Activated T-helper 2 cell treated with anti-CD3 and anti-CD28 coated beads, Interferon-gamma antibody, Interleukin-2, Interleukin-4, amounts not matched to agents 10 μg/mL and 5 μg/mL and 100 μg/mL, durations not matched to agents 14 hours and 24 hours and 36 hours (primary cell): ENCODE measurements around the gene RAI14. TPM values are rescaled to one million over a fixed set of nuclear protein-coding genes. Genes with fewer than 3 reads are reported as not detected.
A peak's percentile ranks its signal among the peaks of the same experiment; 100 is the strongest.

Source experiments
- DNase-seq: peaks from one replicate; pipeline ENCODE4 v3.0.0; 2021; ENCODE audit warnings: low spot score
- H3K27ac Mint-ChIP-seq: one replicate; pipeline ENCODE4 v1.8.0; 2021; ENCODE audit warnings: mixed read lengths
- H3K27me3 Mint-ChIP-seq: one replicate; pipeline ENCODE4 v1.8.0; 2021; ENCODE audit warnings: low read depth, mixed read lengths
- H3K36me3 Mint-ChIP-seq: one replicate; pipeline ENCODE4 v1.8.0; 2021; ENCODE audit warnings: low read depth, mixed read lengths
- H3K4me1 Mint-ChIP-seq: one replicate; pipeline ENCODE4 v1.8.0; 2021; ENCODE audit warnings: low read depth, mixed read lengths
- H3K4me3 Mint-ChIP-seq: one replicate; pipeline ENCODE4 v1.8.0; 2021; ENCODE audit warnings: low read depth, mild to moderate bottlenecking, moderate library complexity, mixed read lengths
- H3K9me3 Mint-ChIP-seq: one replicate; pipeline ENCODE4 v1.8.0; 2021; ENCODE audit warnings: mixed read lengths
- intact Hi-C: fragments of 100-400 bp; cut with micrococcal nuclease; formaldehyde crosslinking; loops from one replicate; pipeline ENCODE4 v1.15.1; 2023
- total RNA-seq: library from RNA; stranded (reverse); gene quantifications from 2 replicates; pipeline ENCODE4 v1.2.3, GENCODE V29; 2022

RAI14 gene
- total RNA-seq, 1 donor from 2014 or later = 4.0 TPM

- no peak overlapping the region for H3K4me3 Mint-ChIP-seq
- DNase-seq = no peak
- H3K9me3 Mint-ChIP-seq = no peaks in the 10 kb centered on the region
- H3K4me1 Mint-ChIP-seq = peaks cover 8% of the 10 kb centered on the region
- intact Hi-C loops = loop anchor here (10.0 kb wide), 2 partner anchors 118 to 158 kb away; no protein-coding TSS in a partner anchor
- H3K27ac Mint-ChIP-seq = no peak overlapping the region
- H3K36me3 Mint-ChIP-seq = peaks cover 3% of the 10 kb centered on the region
- peaks cover 43% of the 10 kb centered on the region for H3K27me3 Mint-ChIP-seq
Observed at GRCh38 chr5:34652914-34653313, 3.2 kb upstream of the RAI14 start.

DNA sequence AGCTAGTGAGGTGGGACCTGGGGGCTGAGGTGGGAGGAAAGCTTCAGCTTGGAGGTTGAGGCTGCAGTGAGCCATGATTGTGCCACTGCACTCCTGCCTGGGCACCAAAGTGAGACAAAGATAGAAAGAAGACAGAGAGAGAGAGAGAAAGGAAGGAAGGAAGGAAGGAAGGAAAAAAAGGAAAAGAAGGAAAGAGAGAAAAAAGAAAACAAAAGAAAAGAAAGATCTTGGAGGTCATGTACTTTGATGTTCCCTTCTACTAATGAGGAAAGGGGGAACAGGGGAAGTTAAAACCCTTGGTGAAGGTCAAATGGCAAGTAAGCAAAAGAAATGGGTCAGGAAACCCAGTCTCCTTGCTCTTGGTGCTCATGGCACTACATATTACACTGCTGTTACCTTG is 2.4 kb upstream of the RAI14 start:
- Mint-ChIP-seq H3K9me3 (no peaks in the 10 kb centered on the region), H3K36me3 (peaks cover 3% of the 10 kb centered on the region), H3K27ac (no peak overlapping the region), H3K27me3 (peaks cover 46% of the 10 kb centered on the region), H3K4me1 (peaks cover 8% of the 10 kb centered on the region), H3K4me3 (no peak overlapping the region)
- intact Hi-C loops = loop anchor here (10.0 kb wide), 2 partner anchors 119 to 159 kb away; no protein-coding TSS in a partner anchor
- no peak for DNase-seq

GRCh38 chr5:34655354-34655991 is 655 bp upstream of the RAI14 start:
- Mint-ChIP-seq H3K9me3 (no peaks in the 10 kb centered on the region), H3K27me3 (peaks cover 49% of the 10 kb centered on the region), H3K36me3 (peaks cover 3% of the 10 kb centered on the region), H3K4me3 (peak overlapping the region; percentile 82), H3K4me1 (peaks cover 8% of the 10 kb centered on the region), H3K27ac (peak overlapping the region; percentile 15)
- intact Hi-C loops = loop anchor here (10.0 kb wide), 2 partner anchors 121 to 161 kb away; no protein-coding TSS in a partner anchor
- no peak for DNase-seq

GRCh38 chr5:34656700-34657273 is 659 bp downstream of the RAI14 start:
- intact Hi-C loops = loop anchor here (10.0 kb wide), 2 partner anchors 122 to 162 kb away; no protein-coding TSS in a partner anchor
- peaks cover 3% of the 10 kb centered on the region for H3K36me3 Mint-ChIP-seq
- H3K9me3 Mint-ChIP-seq = no peaks in the 10 kb centered on the region
- no peak for DNase-seq
- H3K27ac Mint-ChIP-seq = no peak overlapping the region
- H3K4me1 Mint-ChIP-seq = peaks cover 8% of the 10 kb centered on the region
- H3K27me3 Mint-ChIP-seq = peaks cover 44% of the 10 kb centered on the region
- peak overlapping the region; percentile 65 for H3K4me3 Mint-ChIP-seq

- intact Hi-C loops = loop anchor here (10.0 kb wide), 2 partner anchors 123 to 163 kb away; no protein-coding TSS in a partner anchor
- Mint-ChIP-seq H3K4me1 (peaks cover 8% of the 10 kb centered on the region), H3K36me3 (peaks cover 3% of the 10 kb centered on the region), H3K4me3 (peak overlapping the region; percentile 65), H3K9me3 (no peaks in the 10 kb centered on the region), H3K27ac (no peak overlapping the region), H3K27me3 (peaks cover 42% of the 10 kb centered on the region)
- DNase-seq = no peak
Observed at GRCh38 chr5:34657274-34657921, 1.3 kb downstream of the RAI14 start.

GRCh38 chr5:34657988-34658387 is 1.9 kb downstream of the RAI14 start:
- Mint-ChIP-seq H3K27me3 (peaks cover 40% of the 10 kb centered on the region), H3K36me3 (peaks cover 3% of the 10 kb centered on the region), H3K4me3 (peak overlapping the region; percentile 65), H3K4me1 (peaks cover 8% of the 10 kb centered on the region), H3K9me3 (no peaks in the 10 kb centered on the region), H3K27ac (no peak overlapping the region)
- intact Hi-C loops = loop anchor here (10.0 kb wide), 2 partner anchors 123 to 163 kb away; no protein-coding TSS in a partner anchor
- no peak for DNase-seq

- Mint-ChIP-seq H3K27ac (no peak overlapping the region), H3K4me1 (peaks cover 8% of the 10 kb centered on the region), H3K27me3 (peaks cover 33% of the 10 kb centered on the region), H3K4me3 (peak overlapping the region; percentile 14), H3K36me3 (peaks cover 3% of the 10 kb centered on the region), H3K9me3 (no peaks in the 10 kb centered on the region)
- intact Hi-C loops = loop anchor here (10.0 kb wide), 2 partner anchors 124 to 164 kb away; no protein-coding TSS in a partner anchor
- no peak for DNase-seq
Observed at GRCh38 chr5:34659168-34659567, 3.0 kb downstream of the RAI14 start.

- Mint-ChIP-seq H3K27ac (no peak overlapping the region), H3K4me3 (no peak overlapping the region), H3K27me3 (peaks cover 21% of the 10 kb centered on the region), H3K36me3 (peaks cover 3% of the 10 kb centered on the region), H3K4me1 (peaks cover 4% of the 10 kb centered on the region), H3K9me3 (no peaks in the 10 kb centered on the region)
- intact Hi-C loops = no loop called here
- no peak for DNase-seq
Observed at GRCh38 chr5:34660444-34660843, 4.3 kb downstream of the RAI14 start.

DNA sequence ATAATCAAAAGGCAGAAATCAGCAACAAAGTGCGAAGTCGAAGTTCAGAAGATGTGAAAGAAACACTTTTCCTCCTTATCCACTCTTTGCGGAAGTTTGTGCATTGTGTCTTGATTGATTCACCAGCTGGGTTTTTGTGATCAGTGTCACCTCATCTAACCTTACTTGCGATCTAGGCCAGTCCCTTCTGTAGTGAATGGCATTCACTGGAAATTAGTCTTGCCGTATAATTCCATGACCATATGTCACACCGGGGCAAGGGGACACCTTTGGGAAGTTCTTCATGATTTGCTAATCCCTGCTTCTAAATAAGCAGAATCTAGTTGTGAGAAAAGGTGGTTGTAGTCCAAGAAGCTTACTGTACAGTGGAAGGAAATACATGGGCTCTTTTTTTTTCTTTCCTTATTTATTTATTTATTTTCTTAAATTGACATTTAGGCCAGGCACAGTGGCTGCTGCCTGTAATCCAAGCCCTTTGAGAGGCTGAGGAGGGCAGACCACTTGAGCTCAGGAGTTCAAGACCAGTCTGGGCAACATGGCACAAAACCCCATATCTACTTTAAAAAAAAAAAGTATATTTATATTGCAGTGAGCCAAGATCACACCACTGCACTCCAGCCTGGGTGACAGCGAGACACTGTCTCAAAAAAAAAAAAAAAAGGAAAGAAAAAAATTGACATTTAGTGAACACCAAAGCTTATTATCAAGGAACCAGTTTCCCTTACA is 7.8 kb downstream of the RAI14 start:
- Mint-ChIP-seq H3K27ac (no peak overlapping the region), H3K9me3 (no peaks in the 10 kb centered on the region), H3K4me1 (no peaks in the 10 kb centered on the region), H3K4me3 (no peak overlapping the region), H3K27me3 (peaks cover 3% of the 10 kb centered on the region), H3K36me3 (no peaks in the 10 kb centered on the region)
- intact Hi-C loops = no loop called here
- no peak for DNase-seq

GRCh38 chr5:34666392-34667080 is 10.4 kb downstream of the RAI14 start:
- Mint-ChIP-seq H3K4me3 (no peak overlapping the region), H3K27ac (no peak overlapping the region), H3K36me3 (no peaks in the 10 kb centered on the region), H3K27me3 (peaks cover 4% of the 10 kb centered on the region), H3K9me3 (no peaks in the 10 kb centered on the region), H3K4me1 (no peaks in the 10 kb centered on the region)
- DNase-seq = no peak
- intact Hi-C loops = no loop called here

GRCh38 chr5:34667705-34668104 is 11.6 kb downstream of the RAI14 start:
- no peak for DNase-seq
- no peaks in the 10 kb centered on the region for H3K4me1 Mint-ChIP-seq
- no peak overlapping the region for H3K27ac Mint-ChIP-seq
- intact Hi-C loops = no loop called here
- H3K36me3 Mint-ChIP-seq = no peaks in the 10 kb centered on the region
- no peak overlapping the region for H3K4me3 Mint-ChIP-seq
- H3K27me3 Mint-ChIP-seq = peaks cover 4% of the 10 kb centered on the region
- H3K9me3 Mint-ChIP-seq = no peaks in the 10 kb centered on the region

GRCh38 chr5:34669931-34670516 is 13.9 kb downstream of the RAI14 start:
- H3K36me3 Mint-ChIP-seq = no peaks in the 10 kb centered on the region
- no peaks in the 10 kb centered on the region for H3K4me1 Mint-ChIP-seq
- H3K27ac Mint-ChIP-seq = no peak overlapping the region
- intact Hi-C loops = no loop called here
- H3K9me3 Mint-ChIP-seq = no peaks in the 10 kb centered on the region
- DNase-seq = no peak
- no peak overlapping the region for H3K4me3 Mint-ChIP-seq
- peaks cover 4% of the 10 kb centered on the region for H3K27me3 Mint-ChIP-seq
